CD4-positive, CD25-positive, alpha-beta regulatory T cell (primary cell): ENCODE results near the gene ASB6. TPM values are rescaled to one million over a fixed set of nuclear protein-coding genes. Genes with fewer than 3 reads are reported as not detected.
A peak's percentile ranks its signal among the peaks of the same experiment; 100 is the strongest.

Experiments
- ATAC-seq, 2 donors: fragments of 150-1000 bp; cut with Tn5 transposase; one replicate each; pipeline ENCODE4 v1.10.0; 2021; ENCODE audit warnings: low read depth in 2 of 2, moderate number of reproducible peaks in 2 of 2, moderate library complexity in 1 of 2
- DNase-seq, 3 donors: peaks; one replicate each; pipeline versions ENCODE4 v3.0.0 to v3.0.0-alpha.2; 2012 to 2022; ENCODE audit warnings: mixed read lengths in 1 of 3
- H3K27ac ChIP-seq: one replicate; pipeline ENCODE4 v1.7.0; 2013; ENCODE audit warnings: mild to moderate bottlenecking, low read length; ENCODE audit not compliant: insufficient read depth, poor library complexity, severe bottlenecking
- H3K27me3 ChIP-seq: one replicate; pipeline ENCODE4 v1.7.0; 2013; ENCODE audit warnings: low read length; ENCODE audit not compliant: control insufficient read depth, insufficient read depth
- H3K36me3 ChIP-seq: one replicate; pipeline ENCODE4 v1.7.0; 2013; ENCODE audit warnings: mild to moderate bottlenecking, low read length, moderate library complexity; ENCODE audit not compliant: control insufficient read depth, insufficient read depth
- H3K4me1 ChIP-seq: 2 replicates; pipeline ENCODE4 v1.7.0; 2013; ENCODE audit warnings: mild to moderate bottlenecking, low read length; ENCODE audit not compliant: insufficient read depth, control insufficient read depth, poor library complexity, severe bottlenecking
- H3K4me3 ChIP-seq: one replicate; pipeline ENCODE4 v1.7.0; 2013; ENCODE audit warnings: low read depth, mild to moderate bottlenecking, low read length, moderate library complexity
- H3K9me3 ChIP-seq, 2 experiments: 1 replicate in 1 of 2; 2 replicates in 1 of 2; pipeline ENCODE4 v1.7.0; 2013; ENCODE audit warnings: low read length in 2 of 2, mild to moderate bottlenecking in 1 of 2, moderate library complexity in 1 of 2; ENCODE audit not compliant: control insufficient read depth in 2 of 2
- H3K27ac Mint-ChIP-seq, 3 donors: one replicate each; pipeline ENCODE4 v1.8.0; 2020 to 2022; ENCODE audit warnings: mild to moderate bottlenecking in 3 of 3, mixed read lengths in 3 of 3, moderate library complexity in 2 of 3
- H3K27me3 Mint-ChIP-seq: one replicate; pipeline ENCODE4 v1.8.0; 2022; ENCODE audit warnings: mild to moderate bottlenecking, mixed read lengths
- H3K36me3 Mint-ChIP-seq: one replicate; pipeline ENCODE4 v1.8.0; 2020; ENCODE audit warnings: mixed read lengths
- H3K4me1 Mint-ChIP-seq, 4 donors: one replicate each; pipeline ENCODE4 v1.8.0; 2020 to 2022; ENCODE audit warnings: mixed read lengths in 4 of 4, mild to moderate bottlenecking in 1 of 4
- H3K4me3 Mint-ChIP-seq, 4 donors: one replicate each; pipeline ENCODE4 v1.8.0; 2020 to 2022; ENCODE audit warnings: mild to moderate bottlenecking in 4 of 4, mixed read lengths in 4 of 4, moderate library complexity in 3 of 4
- H3K9me3 Mint-ChIP-seq, 7 donors: one replicate each; pipeline ENCODE4 v1.8.0; 2020 to 2022; ENCODE audit warnings: mixed read lengths in 7 of 7, mild to moderate bottlenecking in 3 of 7, moderate library complexity in 2 of 7
- polyA plus RNA-seq, 4 donors: library from polyadenylated mRNA; unstranded; fragments of 300-500 nt; fragmentation: Illumina TruSeq; gene quantifications; one replicate each; pipeline ENCODE4 v1.2.3, GENCODE V29; 2021
- total RNA-seq: library from RNA; stranded (reverse); gene quantifications from one replicate; pipeline ENCODE4 v1.2.3, GENCODE V29; 2022

ASB6 gene
- total and polyA plus RNA-seq, 5 donors from 2014 or later: 21.7 to 27.8 (median 24.0) TPM

DNA sequence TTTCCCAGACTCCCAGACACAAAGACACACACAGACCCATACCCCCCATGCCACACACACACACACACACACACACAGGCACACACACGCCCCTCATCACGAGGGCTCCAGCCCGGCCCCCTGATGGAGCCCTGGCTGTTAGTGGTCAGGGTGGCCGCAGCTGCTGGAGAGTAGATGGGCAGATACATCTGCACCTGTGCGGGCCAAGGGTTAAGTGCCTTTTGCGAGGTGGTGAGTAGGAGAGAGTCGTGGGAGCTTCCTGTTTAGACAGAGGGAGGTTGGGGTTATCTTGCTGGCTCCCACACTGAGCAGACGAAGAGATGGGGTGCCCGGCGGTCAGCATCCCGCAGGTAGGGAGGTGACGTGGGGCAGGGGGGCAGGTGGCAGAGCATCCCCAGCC lies 31.7 kb upstream of the ASB6 start:
- peaks cover 20% of the 10 kb centered on the region for H3K27me3 Mint-ChIP-seq
- H3K36me3 Mint-ChIP-seq: no peaks in the 10 kb centered on the region
- H3K27ac ChIP-seq: no peak overlapping the region
- ATAC-seq (no peak), DNase-seq (no peak)
- peaks cover 0 to 4% (median 0%) of the 10 kb centered on the region in 4 donors for H3K4me1 Mint-ChIP-seq
- H3K4me3 Mint-ChIP-seq: no peak overlapping the region
- H3K9me3 Mint-ChIP-seq: peaks cover 0 to 2% (median 0%) of the 10 kb centered on the region in 7 donors
- H3K27me3 ChIP-seq: no peaks in the 10 kb centered on the region
- no peaks in the 10 kb centered on the region for H3K9me3 ChIP-seq
- H3K4me3 ChIP-seq: no peak overlapping the region
- no peaks in the 10 kb centered on the region for H3K4me1 ChIP-seq
- H3K36me3 ChIP-seq: no peaks in the 10 kb centered on the region
- no peak overlapping the region for H3K27ac Mint-ChIP-seq

DNA sequence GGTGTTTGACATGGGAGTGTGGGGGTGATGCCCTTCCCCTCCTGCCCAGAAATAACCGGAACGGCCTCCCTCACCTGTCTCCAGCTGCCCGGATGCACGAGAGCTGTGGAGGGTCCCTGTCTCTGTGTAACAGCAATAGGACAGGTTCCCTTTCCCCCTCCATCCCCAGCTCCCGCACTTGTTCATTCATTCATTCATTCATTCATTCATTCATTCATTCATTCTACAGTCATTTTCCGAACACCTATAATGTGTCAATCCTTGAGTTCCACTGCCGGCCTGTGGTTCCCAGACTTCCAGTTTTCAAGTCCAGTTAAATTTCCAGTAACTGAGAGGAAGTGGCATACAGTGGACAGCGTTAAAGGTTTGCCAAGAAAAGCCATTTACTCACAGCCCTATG lies 30.8 kb upstream of the ASB6 start:
- DNase-seq (no peak), ATAC-seq (no peak)
- Histone ChIP-seq H3K4me3 (no peak overlapping the region), H3K27me3 (no peaks in the 10 kb centered on the region), H3K9me3 (no peaks in the 10 kb centered on the region), H3K4me1 (no peaks in the 10 kb centered on the region), H3K27ac (no peak overlapping the region), H3K36me3 (no peaks in the 10 kb centered on the region)
- Mint-ChIP-seq H3K27me3 (peaks cover 20% of the 10 kb centered on the region), H3K4me3 (no peak overlapping the region), H3K4me1 (peaks cover 0 to 2% (median 0%) of the 10 kb centered on the region in 4 donors), H3K9me3 (peaks cover 0 to 2% (median 0%) of the 10 kb centered on the region in 7 donors), H3K36me3 (no peaks in the 10 kb centered on the region), H3K27ac (no peak overlapping the region)

DNA sequence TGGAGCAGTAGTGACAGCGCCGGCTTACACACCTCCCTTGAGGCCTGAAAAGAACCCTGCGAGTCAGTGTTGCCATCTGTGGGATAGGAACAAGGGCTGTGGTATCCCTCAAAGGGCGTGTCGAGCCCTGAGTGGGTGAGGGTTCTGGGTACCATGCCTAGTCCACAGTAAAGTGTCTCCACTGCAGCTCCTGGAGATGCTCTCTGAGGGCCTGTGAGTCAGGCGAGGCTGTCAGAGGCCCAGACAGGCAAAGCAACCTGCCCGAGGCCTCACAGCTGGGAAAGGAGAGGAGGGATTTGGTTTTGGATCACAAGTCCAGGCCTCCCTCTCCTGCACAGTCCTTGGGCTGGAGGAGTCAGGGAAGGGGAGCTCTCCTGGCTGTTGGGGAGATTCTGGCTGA lies 29.6 kb upstream of the ASB6 start:
- Histone ChIP-seq H3K27ac (no peak overlapping the region), H3K4me1 (peaks cover 2% of the 10 kb centered on the region), H3K9me3 (no peaks in the 10 kb centered on the region), H3K4me3 (no peak overlapping the region), H3K27me3 (no peaks in the 10 kb centered on the region), H3K36me3 (no peaks in the 10 kb centered on the region)
- Mint-ChIP-seq H3K27me3 (peaks cover 23% of the 10 kb centered on the region), H3K9me3 (peaks cover 0 to 2% (median 0%) of the 10 kb centered on the region in 7 donors), H3K4me3 (no peak overlapping the region), H3K4me1 (peaks cover 0 to 2% (median 0%) of the 10 kb centered on the region in 4 donors), H3K27ac (no peak overlapping the region), H3K36me3 (no peaks in the 10 kb centered on the region)
- no peak for DNase-seq
- ATAC-seq: no peak

- Mint-ChIP-seq H3K27ac (no peak overlapping the region), H3K36me3 (no peaks in the 10 kb centered on the region), H3K4me1 (peaks cover 0 to 2% (median 0%) of the 10 kb centered on the region in 4 donors), H3K9me3 (peaks cover 0 to 2% (median 0%) of the 10 kb centered on the region in 7 donors), H3K4me3 (peak overlapping the region in 1 of 4 donors; percentile 75), H3K27me3 (peaks cover 25% of the 10 kb centered on the region)
- no peaks in the 10 kb centered on the region for H3K9me3 ChIP-seq
- no peaks in the 10 kb centered on the region for H3K27me3 ChIP-seq
- no peaks in the 10 kb centered on the region for H3K36me3 ChIP-seq
- H3K27ac ChIP-seq: no peak overlapping the region
- ATAC-seq: no peak
- DNase-seq: no peak
- peaks cover 6% of the 10 kb centered on the region for H3K4me1 ChIP-seq
- H3K4me3 ChIP-seq: no peak overlapping the region
These were observed 29.1 kb upstream of the ASB6 start for GRCh38 chr9:129671065-129671464.

GRCh38 chr9:129669946-129670345 lies 28.0 kb upstream of the ASB6 start:
- H3K36me3 Mint-ChIP-seq: no peaks in the 10 kb centered on the region
- ATAC-seq (no peak), DNase-seq (no peak)
- peaks cover 32% of the 10 kb centered on the region for H3K27me3 Mint-ChIP-seq
- H3K4me1 Mint-ChIP-seq: peaks cover 0 to 2% (median 0%) of the 10 kb centered on the region in 4 donors
- Histone ChIP-seq H3K9me3 (no peaks in the 10 kb centered on the region), H3K4me3 (no peak overlapping the region), H3K27ac (no peak overlapping the region), H3K4me1 (peaks cover 13% of the 10 kb centered on the region), H3K27me3 (no peaks in the 10 kb centered on the region), H3K36me3 (no peaks in the 10 kb centered on the region)
- peak overlapping the region in 1 of 3 donors; percentile 57 for H3K27ac Mint-ChIP-seq
- peaks cover 0 to 2% (median 0%) of the 10 kb centered on the region in 7 donors for H3K9me3 Mint-ChIP-seq
- H3K4me3 Mint-ChIP-seq: no peak overlapping the region

DNA sequence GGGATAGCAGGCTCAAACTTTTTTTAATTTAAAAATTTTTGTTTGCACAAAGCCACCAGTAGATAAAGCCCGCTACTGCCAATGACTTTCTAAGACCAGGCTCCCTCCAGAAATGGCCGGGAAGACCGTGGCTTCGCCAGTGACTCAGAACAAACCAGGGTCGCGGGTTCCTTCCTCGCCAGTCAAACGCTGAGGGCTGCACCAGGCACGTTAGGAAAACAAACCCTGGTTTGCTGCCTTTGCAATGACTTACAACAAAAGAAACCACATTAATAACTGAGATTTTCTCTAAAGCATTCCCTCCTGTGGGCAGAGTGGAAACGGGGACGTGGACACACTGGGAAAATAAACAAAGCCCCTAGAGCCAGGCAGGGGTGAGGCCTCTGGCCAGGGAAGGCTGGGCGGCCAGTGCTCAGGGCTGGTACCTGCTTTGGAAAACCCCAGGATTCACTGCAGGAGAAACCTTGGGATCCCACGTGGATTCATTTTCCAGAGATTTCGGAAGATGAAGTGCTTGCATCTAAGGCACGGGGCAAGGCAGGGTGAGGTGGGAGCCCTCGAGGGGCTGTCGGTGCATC lies 27.3 kb upstream of the ASB6 start:
- DNase-seq (no peak), ATAC-seq (no peak)
- H3K36me3 Mint-ChIP-seq: no peaks in the 10 kb centered on the region
- peaks cover 39% of the 10 kb centered on the region for H3K27me3 Mint-ChIP-seq
- no peak overlapping the region for H3K4me3 Mint-ChIP-seq
- H3K27ac ChIP-seq: no peak overlapping the region
- H3K27ac Mint-ChIP-seq: peak overlapping the region in 1 of 3 donors; percentile 89
- H3K4me3 ChIP-seq: no peak overlapping the region
- no peaks in the 10 kb centered on the region for H3K9me3 ChIP-seq
- peaks cover 15% of the 10 kb centered on the region for H3K4me1 ChIP-seq
- H3K4me1 Mint-ChIP-seq: peaks cover 0 to 6% (median 0%) of the 10 kb centered on the region in 4 donors
- H3K36me3 ChIP-seq: no peaks in the 10 kb centered on the region
- no peaks in the 10 kb centered on the region for H3K27me3 ChIP-seq
- H3K9me3 Mint-ChIP-seq: peaks cover 0 to 2% (median 0%) of the 10 kb centered on the region in 7 donors

DNA sequence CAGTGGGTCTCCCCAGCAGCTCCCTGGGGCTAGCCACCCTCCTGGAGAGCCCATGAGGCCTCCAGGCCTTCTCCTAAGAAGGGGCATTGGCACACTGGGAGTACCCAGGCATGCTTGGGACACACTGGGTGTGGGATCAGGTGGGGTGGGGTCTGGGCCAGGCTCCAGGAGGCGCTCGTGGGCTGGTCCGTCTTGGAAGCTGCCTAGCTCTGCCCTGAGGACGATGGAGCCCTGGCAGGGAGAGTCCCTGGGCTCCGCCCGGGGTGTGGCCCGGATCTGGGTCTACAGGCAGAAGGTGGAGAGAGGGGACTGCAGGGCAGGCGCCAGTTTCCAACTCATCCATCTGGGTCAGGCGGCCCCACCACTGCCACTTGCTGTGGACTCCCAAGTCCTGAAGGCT lies 25.9 kb upstream of the ASB6 start:
- no peaks in the 10 kb centered on the region for H3K9me3 ChIP-seq
- peaks cover 15% of the 10 kb centered on the region for H3K4me1 ChIP-seq
- no peak overlapping the region for H3K27ac Mint-ChIP-seq
- no peak overlapping the region for H3K27ac ChIP-seq
- H3K4me3 Mint-ChIP-seq: no peak overlapping the region
- H3K9me3 Mint-ChIP-seq: peaks cover 0 to 2% (median 0%) of the 10 kb centered on the region in 7 donors
- no peak for DNase-seq
- H3K36me3 Mint-ChIP-seq: no peaks in the 10 kb centered on the region
- no peak overlapping the region for H3K4me3 ChIP-seq
- peaks cover 0 to 6% (median 0%) of the 10 kb centered on the region in 4 donors for H3K4me1 Mint-ChIP-seq
- no peaks in the 10 kb centered on the region for H3K36me3 ChIP-seq
- H3K27me3 ChIP-seq: no peaks in the 10 kb centered on the region
- peaks cover 40% of the 10 kb centered on the region for H3K27me3 Mint-ChIP-seq
- no peak for ATAC-seq

DNA sequence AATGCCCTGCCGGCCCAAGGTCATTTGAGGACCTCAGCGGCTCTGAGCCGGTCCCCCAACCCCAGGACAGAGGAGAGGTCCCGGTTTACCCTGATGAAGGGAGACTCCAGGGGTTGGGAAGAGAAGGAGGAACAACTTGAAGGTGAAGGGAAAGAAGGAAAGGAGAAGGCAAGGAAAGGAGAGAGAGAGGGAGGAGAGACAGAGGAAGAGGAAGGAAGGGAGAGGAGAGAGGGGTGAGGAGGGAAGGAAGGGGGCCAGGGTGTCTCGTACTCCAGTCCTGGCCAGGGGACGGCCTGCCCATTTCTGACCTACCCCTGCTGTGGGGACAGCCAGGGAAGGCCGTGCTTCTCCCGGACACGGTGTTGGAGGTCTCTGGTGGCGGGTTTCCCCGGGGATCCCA lies 25.4 kb upstream of the ASB6 start:
- H3K4me3 Mint-ChIP-seq: no peak overlapping the region
- no peaks in the 10 kb centered on the region for H3K36me3 Mint-ChIP-seq
- H3K4me1 ChIP-seq: peaks cover 15% of the 10 kb centered on the region
- no peaks in the 10 kb centered on the region for H3K27me3 ChIP-seq
- ATAC-seq: no peak
- H3K27ac Mint-ChIP-seq: no peak overlapping the region
- no peak for DNase-seq
- H3K4me1 Mint-ChIP-seq: peaks cover 0 to 6% (median 0%) of the 10 kb centered on the region in 4 donors
- no peaks in the 10 kb centered on the region for H3K9me3 ChIP-seq
- no peak overlapping the region for H3K27ac ChIP-seq
- peaks cover 0 to 2% (median 0%) of the 10 kb centered on the region in 7 donors for H3K9me3 Mint-ChIP-seq
- no peaks in the 10 kb centered on the region for H3K36me3 ChIP-seq
- H3K27me3 Mint-ChIP-seq: peaks cover 41% of the 10 kb centered on the region
- H3K4me3 ChIP-seq: no peak overlapping the region
